ENCODE results near the gene UBE2L3. TPM values are rescaled to one million over a fixed set of nuclear protein-coding genes. Genes with fewer than 3 reads are reported as not detected.
"Not testable (repeated sequence)": the region's sequence is repeated elsewhere in the genome, so short reads cannot be mapped to it uniquely, and the experiment has no call there.

The UBE2L3 gene
- polyA plus RNA-seq (2011; rRNA removed) (45.3 and 54.9 TPM in 2 replicates), polyA plus RNA-seq (2017; fragmentation: RNase III; extraction: RNeasy Plus Mini Kit Qiagen cat#74134 plus additional on column Dnase treatment) (53.1 to 56.6 TPM (median 55.6 TPM) in 3 replicates), polyA minus RNA-seq (2011; rRNA and poly(A)+ RNA removed) (28.2 and 32.9 TPM in 2 replicates)
- 33.7 and 34.3 TPM in 2 replicates for polyA plus RNA-seq (2012; cell fraction: cytosol; rRNA removed)
- 17.6 and 25.7 TPM in 2 replicates for polyA plus RNA-seq (2012; cell fraction: nucleus; rRNA removed)

GRCh38 chr22:21567456-21568346 lies at the start of gene UBE2L3:
Gene UBE2L3, plus strand, starts transcription at chr22:21567714. Its CDS starts 31 bp downstream, at chr22:21567745.
- H3K4me3 ChIP-seq, result peak within 1 kb of the TSS; percentile 100
- H3K9me3 ChIP-seq, result no peaks in the 10 kb centered on the region
- POLR2A ChIA-PET, result no interaction called here
- 1% methylated on average over 9 of the region's 85 CpGs for WGBS (ENCODE audit: missing lambda C conversion rate)
- DNase-seq (ENCODE audit: low read depth in 1 of 2, low spot score in 1 of 2), result peak; percentile 55 to 83
- H3K27ac ChIP-seq, result peak within 1 kb of the TSS; percentile 99
- peak within 1 kb of the TSS; percentile 99 for H3K4me2 ChIP-seq
- FAIRE-seq, result no peak
- TF ChIP-seq JUN (IDR thresholded peaks at IDR 0.05) (peak in 1 of 2 experiments; percentile 84; a peak in 3 of 5 replicates), FOXS1 (CRISPR knock-in tag; IDR thresholded peaks at IDR 0.05) (no peak), MAX (IDR thresholded peaks at IDR 0.05) (no peak), MAZ (IDR thresholded peaks at IDR 0.05; ENCODE audit: borderline replicate concordance, low read depth, low read length) (peak; percentile 35; the same call in 1 of the 2 replicates), HMGXB4 (CRISPR knock-in tag; IDR thresholded peaks at IDR 0.05; ENCODE audit: borderline replicate concordance) (peak; percentile 72), BCL3 (IDR thresholded peaks at IDR 0.05) (0 out of 3 replicates have a peak, but pooled peaks have one; percentile 17), CHD4 (IDR thresholded peaks at IDR 0.05; ENCODE audit: borderline replicate concordance) (peak; percentile 99), PHF8 (IDR thresholded peaks at IDR 0.05; ENCODE audit: borderline replicate concordance, low read depth) (peak; percentile 99), KDM5A (IDR thresholded peaks at IDR 0.05) (peak; percentile 91), POLR2A (IDR thresholded peaks at IDR 0.05; ENCODE audit: low read length) (peak; percentile 41), HDAC2 (IDR thresholded peaks at IDR 0.05) (no peak)
- CTCF ChIA-PET, result no interaction called here
- ATAC-seq, result peak; percentile 83 to 86
- peaks cover 34% of the 10 kb centered on the region for H3K4me1 ChIP-seq

- peak in 1 of 2 experiments; percentile 66; a peak in 3 of 6 replicates for ATAC-seq
- FAIRE-seq; H3K9me3 ChIP-seq; H3K27ac ChIP-seq; CTCF ChIA-PET; POLR2A ChIA-PET; H3K4me1 ChIP-seq; H3K4me3 ChIP-seq; DNase-seq (ENCODE audit: low read depth in 1 of 2, low spot score in 1 of 2); H3K4me2 ChIP-seq: not testable (repeated sequence)
- no CpG with 5 or more reads among the region's 6 CpGs for WGBS (ENCODE audit: missing lambda C conversion rate)
Observed at GRCh38 chr22:21526705-21527500, 40.6 kb upstream of the UBE2L3 start.

- WGBS (ENCODE audit: missing lambda C conversion rate), result no CpG with 5 or more reads among the region's 5 CpGs
- H3K4me3 ChIP-seq; POLR2A ChIA-PET; DNase-seq (ENCODE audit: low read depth in 1 of 2, low spot score in 1 of 2); CTCF ChIA-PET; H3K4me2 ChIP-seq; H3K4me1 ChIP-seq; FAIRE-seq; H3K27ac ChIP-seq; H3K9me3 ChIP-seq: not testable (repeated sequence)
- ATAC-seq, result peak in 1 of 2 experiments; percentile 70; a peak in 5 of 6 replicates
Observed at GRCh38 chr22:21531525-21531924, 36.0 kb upstream of the UBE2L3 start.

GRCh38 chr22:21532863-21533648 lies 34.5 kb upstream of the UBE2L3 start:
- not testable (repeated sequence) for ATAC-seq

GRCh38 chr22:21539862-21540261 lies 27.7 kb upstream of the UBE2L3 start:
- FAIRE-seq; H3K4me1 ChIP-seq; H3K4me2 ChIP-seq; DNase-seq (ENCODE audit: low read depth in 1 of 2, low spot score in 1 of 2); H3K4me3 ChIP-seq; POLR2A ChIA-PET; H3K27ac ChIP-seq; CTCF ChIA-PET; ATAC-seq; H3K9me3 ChIP-seq: not testable (repeated sequence)
- WGBS (ENCODE audit: missing lambda C conversion rate), result no CpG with 5 or more reads among the region's 7 CpGs

More at GRCh38 chr22:21532863-21533648, 34.5 kb upstream of the UBE2L3 start:
- DNase-seq (ENCODE audit: low read depth in 1 of 2, low spot score in 1 of 2); H3K4me1 ChIP-seq; H3K4me3 ChIP-seq; H3K27ac ChIP-seq; FAIRE-seq; H3K9me3 ChIP-seq; H3K4me2 ChIP-seq; CTCF ChIA-PET; POLR2A ChIA-PET: not testable (repeated sequence)
- no CpG with 5 or more reads among the region's 20 CpGs for WGBS (ENCODE audit: missing lambda C conversion rate)

- peak; percentile 73 to 95 for ATAC-seq
- H3K4me3 ChIP-seq; H3K4me2 ChIP-seq; CTCF ChIA-PET; H3K27ac ChIP-seq; POLR2A ChIA-PET; H3K4me1 ChIP-seq; FAIRE-seq; DNase-seq (ENCODE audit: low read depth in 1 of 2, low spot score in 1 of 2); H3K9me3 ChIP-seq: not testable (repeated sequence)
- WGBS (ENCODE audit: missing lambda C conversion rate), result 100% methylated on average over 2 of the region's 17 CpGs
Observed at GRCh38 chr22:21544432-21545322, 22.8 kb upstream of the UBE2L3 start.

All from A549 (cell line).